ENCODE results near the gene VWA3B.

Gene VWA3B

GRCh38 chr2:98347298-98348065 lies 260.5 kb downstream of the VWA3B start:
- DNase-seq = no peak

GRCh38 chr2:98348066-98348561 lies 261.1 kb downstream of the VWA3B start:
- DNase-seq = no peak

- DNase-seq = no peak
Observed at GRCh38 chr2:98350411-98350810, 263.4 kb downstream of the VWA3B start.

- DNase-seq = no peak
Observed at GRCh38 chr2:98355881-98356280, 268.9 kb downstream of the VWA3B start.

GRCh38 chr2:98356729-98357128 lies 269.8 kb downstream of the VWA3B start:
- DNase-seq = no peak

GRCh38 chr2:98357849-98358248 lies 270.9 kb downstream of the VWA3B start:
- DNase-seq = no peak

GRCh38 chr2:98359986-98360385 lies 273.0 kb downstream of the VWA3B start:
- DNase-seq = no peak
